SK-N-SH (cell line): ENCODE results near the gene TMEM200C. TPM values are rescaled to one million over a fixed set of nuclear protein-coding genes. Genes with fewer than 3 reads are reported as not detected.

Experiments used
- CTCF ChIA-PET: fragments of 300-600, 350-600 bp; formaldehyde crosslinking; extraction: SDS; loops from one replicate; lab custom pipeline; 2021; lab: Yijun Ruan, JAX
- POLR2A ChIA-PET: fragments of 350-600 bp; sonication (Branson Sonifier 250); formaldehyde crosslinking; extraction: SDS; loops from one replicate; lab custom pipeline; 2020; ENCODE audit warnings: antibody characterized with exemption, inconsistent platforms; lab: Yijun Ruan, JAX
- DNase-seq: peaks from one replicate; pipeline ENCODE4 v3.0.0; 2012
- H2AFZ ChIP-seq: fragments of 200-600 bp; sonication (generic); 2 replicates; pipeline ENCODE4 v1.8.1; 2016; ENCODE audit warnings: antibody characterized with exemption, mild to moderate bottlenecking, low read depth
- H3F3A ChIP-seq: fragments of 200-600 bp; sonication (generic); replicated peaks from 2 replicates; pipeline ENCODE3; 2016; ENCODE audit warnings: antibody characterized with exemption, mild to moderate bottlenecking; ENCODE audit not compliant: insufficient read depth
- H3K27ac ChIP-seq, 2 experiments: fragments of 200-500 bp in 1 of 2; fragments of 200-600 bp in 1 of 2; sonication (Bioruptor generic) in 1 of 2; sonication (generic), shearing (Covaris generic) in 1 of 2; 2 replicates each; pipeline versions ENCODE4 v1.5.1 to v1.6.1; 2014 to 2016; ENCODE audit warnings: low read depth in 2 of 2, inconsistent platforms in 1 of 2, low read length in 1 of 2, mild to moderate bottlenecking in 1 of 2, mixed read lengths in 1 of 2
- H3K27me3 ChIP-seq: fragments of 200-600 bp; sonication (generic), shearing (Covaris generic); 2 replicates; pipeline ENCODE4 v1.6.1; 2016; ENCODE audit warnings: mixed run types; ENCODE audit not compliant: insufficient read depth
- H3K36me3 ChIP-seq, 2 experiments: fragments of 200-500 bp in 1 of 2; fragments of 200-600 bp in 1 of 2; sonication (Bioruptor generic) in 1 of 2; sonication (generic) in 1 of 2; replicated peaks in 1 of 2; 2 replicates each; pipeline versions ENCODE3 to v1.5.1; 2014 to 2016; ENCODE audit warnings: low read length in 1 of 2, mild to moderate bottlenecking in 1 of 2; ENCODE audit not compliant: insufficient read depth in 2 of 2, control insufficient read depth in 1 of 2
- H3K4me1 ChIP-seq, 2 experiments: fragments of 200-500 bp in 1 of 2; fragments of 200-600 bp in 1 of 2; sonication (Bioruptor generic) in 1 of 2; sonication (generic), shearing (Covaris generic) in 1 of 2; 2 replicates each; pipeline versions ENCODE4 v1.5.1 to v1.6.1; 2014 to 2016; ENCODE audit warnings: low read depth in 1 of 2, low read length in 1 of 2, mixed run types in 1 of 2; ENCODE audit not compliant: insufficient read depth in 2 of 2, control insufficient read depth in 1 of 2
- H3K4me2 ChIP-seq: fragments of 200-600 bp; sonication (generic), shearing (Covaris generic); 2 replicates; pipeline ENCODE4 v1.6.1; 2017; ENCODE audit warnings: mixed run types
- H3K4me3 ChIP-seq, 2 experiments: fragments of 200-500 bp in 1 of 2; fragments of 200-600 bp in 1 of 2; sonication (Bioruptor generic) in 1 of 2; sonication (generic), shearing (Covaris generic) in 1 of 2; 2 replicates each; pipeline versions ENCODE4 v1.5.1 to v1.8.1; 2014 to 2016; ENCODE audit warnings: low read depth in 2 of 2, inconsistent platforms in 1 of 2, low read length in 1 of 2, mild to moderate bottlenecking in 1 of 2, mixed read lengths in 1 of 2, moderate library complexity in 1 of 2
- H3K79me2 ChIP-seq: fragments of 200-600 bp; sonication (generic); 2 replicates; pipeline ENCODE4 v1.8.1; 2017; ENCODE audit warnings: mild to moderate bottlenecking; ENCODE audit not compliant: insufficient read depth
- H3K9ac ChIP-seq: fragments of 200-600 bp; sonication (generic); 2 replicates; pipeline ENCODE4 v1.6.1; 2017; ENCODE audit warnings: mixed run types
- H3K9me2 ChIP-seq: fragments of 200-600 bp; sonication (generic); 2 replicates; pipeline ENCODE4 v1.6.1; 2017; ENCODE audit warnings: mixed run types
- H3K9me3 ChIP-seq: fragments of 200-600 bp; sonication (generic); 2 replicates; pipeline ENCODE4 v1.6.1; 2017; ENCODE audit warnings: mixed run types, mild to moderate bottlenecking, moderate library complexity
- H4K20me1 ChIP-seq: fragments of 200-600 bp; sonication (generic); 2 replicates; pipeline ENCODE4 v1.6.1; 2017; ENCODE audit warnings: mild to moderate bottlenecking, mixed run types; ENCODE audit not compliant: insufficient read depth
- ELF1 ChIP-seq: IDR thresholded peaks from 2 replicates; pipeline ENCODE4 v1.4.0; 2012
- EP300 ChIP-seq, 2 experiments: IDR thresholded peaks; 2 replicates each; pipeline versions ENCODE4 v1.4.0 to v1.6.1; 2012; ENCODE audit warnings: borderline replicate concordance in 1 of 2, low read depth in 1 of 2, low read length in 1 of 2
- EZH2phosphoT487 ChIP-seq: fragments of 200-600 bp; sonication (generic); IDR thresholded peaks from 2 replicates; pipeline ENCODE4 v1.6.1; 2017; ENCODE audit warnings: low read depth, mixed run types, mild to moderate bottlenecking, antibody characterized with exemption, moderate library complexity, borderline replicate concordance
- MEF2A ChIP-seq: IDR thresholded peaks from 2 replicates; pipeline ENCODE4 v1.4.0; 2012; ENCODE audit warnings: low read depth, borderline replicate concordance
- MXI1 ChIP-seq: IDR thresholded peaks from 2 replicates; pipeline ENCODE4 v1.6.1; 2012; ENCODE audit warnings: mild to moderate bottlenecking, low read depth, low read length, improper control_type of control experiment
- NFIC ChIP-seq: IDR thresholded peaks from 2 replicates; pipeline ENCODE4 v1.4.0; 2012; ENCODE audit warnings: borderline replicate concordance
- PBX3 ChIP-seq: IDR thresholded peaks from 2 replicates; pipeline ENCODE4; 2012
- POLR2AphosphoS5 ChIP-seq: IDR thresholded peaks from 2 replicates; pipeline ENCODE4 v1.6.1; 2012; ENCODE audit warnings: low read depth, low read length
- RAD21 ChIP-seq: IDR thresholded peaks from 2 replicates; pipeline ENCODE4 v1.6.1; 2012; ENCODE audit warnings: mild to moderate bottlenecking, low read length
- SIN3A ChIP-seq: IDR thresholded peaks from 2 replicates; pipeline ENCODE4 v1.6.1; 2012; ENCODE audit warnings: low read depth, mild to moderate bottlenecking, low read length, moderate library complexity, borderline replicate concordance
- WGBS: methylation state at CpG from one replicate; pipeline ENCODE4 v1.1.6; 2017; ENCODE audit warnings: low lambda C conversion rate; 5-methylcytosine and 5-hydroxymethylcytosine counted together
- polyA plus RNA-seq, 3 experiments: library from polyadenylated mRNA; depleted of rRNA; stranded (reverse); fragments of >200 nt; gene quantifications; 2 replicates each; pipeline ENCODE4 v1.2.3, GENCODE V29; 2012

Gene TMEM200C
- polyA plus RNA-seq, 1 of the 3 experiments (the other 2 are of a cell fraction): not detected

GRCh38 chr18:5895876-5896740 is 786 bp upstream of the TMEM200C start:
- Histone ChIP-seq H3K9me2 (no peaks in the 10 kb centered on the region), H3K27ac (no peak overlapping the region), H3K4me3 (peak overlapping the region in 1 of 2 experiments; percentile 35; a peak in 1 of 4 replicates), H3K9me3 (no peaks in the 10 kb centered on the region), H2AFZ (no peak overlapping the region), H3K4me2 (no peak overlapping the region), H3K4me1 (peaks cover 0 to 3% of the 10 kb centered on the region in 2 experiments; a peak in 1 of 4 replicates), H3F3A (no peaks in the 10 kb centered on the region), H3K27me3 (peaks cover 47% of the 10 kb centered on the region; the same call in 1 of the 2 replicates), H3K9ac (no peak overlapping the region), H3K36me3 (no peaks in the 10 kb centered on the region), H3K79me2 (no peaks in the 10 kb centered on the region), H4K20me1 (no peaks in the 10 kb centered on the region)
- 12% methylated on average over 19 of the region's 41 CpGs for WGBS
- ChIA-PET POLR2A (no interaction called here), CTCF (interaction anchor here (1.0 kb wide), 1 partner anchor 13 kb away, joined by 4 read pairs; no protein-coding TSS in a partner anchor)
- DNase-seq: peak; percentile 72
- TF ChIP-seq PBX3 (no peak), EZH2phosphoT487 (peak; percentile 65; the same call in 1 of the 2 replicates)

DNA sequence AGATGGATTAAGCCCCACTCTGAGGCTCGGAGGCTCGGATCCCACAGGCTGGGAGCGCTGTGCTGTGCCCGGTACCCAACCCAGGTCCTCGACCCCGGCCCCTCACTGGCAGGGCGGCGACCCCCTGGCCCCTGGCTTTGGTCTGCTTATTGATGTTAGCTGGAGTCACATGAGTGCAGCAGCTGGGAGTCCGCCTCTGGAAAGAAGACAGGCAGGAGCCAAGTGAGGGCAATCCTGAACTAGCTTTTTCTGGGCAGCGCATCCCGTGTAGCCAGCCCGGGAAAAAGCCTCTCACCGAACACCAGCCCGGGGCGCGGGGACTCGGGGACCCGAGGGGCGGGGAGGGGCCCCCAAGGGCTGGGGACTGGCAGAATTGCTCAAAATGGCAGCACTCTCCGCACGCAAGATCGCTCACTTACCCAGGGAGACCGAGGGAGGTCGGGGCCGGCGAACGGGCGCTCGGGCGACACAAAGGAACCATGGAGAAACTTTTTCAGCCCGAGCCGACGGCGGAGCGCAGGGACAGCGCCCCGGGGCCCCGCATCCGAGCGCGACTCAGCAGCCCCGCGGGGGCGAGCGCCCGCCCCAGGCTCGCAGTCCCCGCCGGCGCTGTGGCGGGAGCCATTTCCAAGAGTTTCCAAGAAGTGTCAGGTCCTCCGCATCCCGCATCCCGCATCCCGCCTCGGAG is 567 bp downstream of the TMEM200C start:
- H3K27ac ChIP-seq: no peak overlapping the region

GRCh38 chr18:5893956-5894610 is 1.2 kb downstream of the TMEM200C start:
- 67% methylated on average over 12 of the region's 13 CpGs for WGBS
- Histone ChIP-seq H3K27ac (no peak overlapping the region), H3K9ac (no peak overlapping the region), H3F3A (no peaks in the 10 kb centered on the region), H3K4me3 (no peak overlapping the region; a peak in 1 of 4 replicates), H2AFZ (no peak overlapping the region), H4K20me1 (no peaks in the 10 kb centered on the region), H3K4me2 (no peak overlapping the region), H3K9me3 (no peaks in the 10 kb centered on the region), H3K79me2 (no peaks in the 10 kb centered on the region), H3K4me1 (peaks cover 0 to 3% of the 10 kb centered on the region in 2 experiments; a peak in 1 of 4 replicates), H3K9me2 (no peaks in the 10 kb centered on the region), H3K36me3 (no peaks in the 10 kb centered on the region), H3K27me3 (peaks cover 47% of the 10 kb centered on the region; the same call in 1 of the 2 replicates)
- no peak for TF ChIP-seq NFIC
- TF ChIP-seq RAD21: no peak
- no peak for TF ChIP-seq SIN3A
- TF ChIP-seq MEF2A: no peak
- no peak for TF ChIP-seq MXI1
- no peak for TF ChIP-seq ELF1
- TF ChIP-seq POLR2AphosphoS5: no peak
- ChIA-PET CTCF (interaction anchor here (1.1 to 2.1 kb wide), 3 partner anchors 15 to 1128 kb away, joined by 4 to 7 read pairs (median 4); no protein-coding TSS in a partner anchor), POLR2A (no interaction called here)
- DNase-seq: no peak

More for the DNA sequence above, 567 bp downstream of the TMEM200C start:
- Histone ChIP-seq H3K9ac (no peak overlapping the region), H3K36me3 (no peaks in the 10 kb centered on the region), H3K4me2 (no peak overlapping the region), H3K4me1 (peaks cover 0 to 3% of the 10 kb centered on the region in 2 experiments; a peak in 1 of 4 replicates), H3K9me3 (no peaks in the 10 kb centered on the region), H3K4me3 (peak overlapping the region in 1 of 2 experiments; percentile 39; a peak in 2 of 4 replicates), H4K20me1 (no peaks in the 10 kb centered on the region), H2AFZ (no peak overlapping the region), H3K79me2 (no peaks in the 10 kb centered on the region), H3F3A (no peaks in the 10 kb centered on the region), H3K9me2 (no peaks in the 10 kb centered on the region), H3K27me3 (peaks cover 47% of the 10 kb centered on the region; the same call in 1 of the 2 replicates)
- DNase-seq: peak; percentile 73
- CTCF ChIA-PET: interaction anchor here (1.1 to 2.1 kb wide), 3 partner anchors 15 to 1127 kb away, joined by 4 to 7 read pairs (median 4); no protein-coding TSS in a partner anchor
- TF ChIP-seq EP300 (IDR thresholded peaks at IDR 0.05; ENCODE audit: borderline replicate concordance in 1 of 2, low read depth in 1 of 2, low read length in 1 of 2) (no peak), EZH2phosphoT487 (peak; percentile 78; the same call in 1 of the 2 replicates)
- POLR2A ChIA-PET: no interaction called here
- 21% methylated on average over 15 of the region's 56 CpGs for WGBS
